Ishikawa (cell line): Measurements from ENCODE around the gene DCTPP1.

ENCODE experiments used
- CREB1 ChIP-seq: IDR thresholded peaks from 2 replicates; pipeline ENCODE4 v1.6.1; 2012; ENCODE audit warnings: low read depth
- EP300 ChIP-seq: IDR thresholded peaks from 2 replicates; pipeline ENCODE4 v1.6.1; 2012; ENCODE audit warnings: borderline replicate concordance
- NFIC ChIP-seq: IDR thresholded peaks from 2 replicates; pipeline ENCODE4 v1.6.1; 2012
- RAD21 ChIP-seq: IDR thresholded peaks from 2 replicates; pipeline ENCODE4 v1.6.1; 2012; ENCODE audit warnings: low read depth
- TAF1 ChIP-seq: IDR thresholded peaks from 2 replicates; pipeline ENCODE4 v1.6.1; 2012; ENCODE audit warnings: low read depth, mild to moderate bottlenecking
- TCF12 ChIP-seq: IDR thresholded peaks from 2 replicates; pipeline ENCODE4 v1.6.1; 2012; ENCODE audit warnings: low read depth
- TEAD4 ChIP-seq: IDR thresholded peaks from 2 replicates; pipeline ENCODE4 v1.6.1; 2012
- TF ChIP-seq, protein P1 (sequence below): IDR thresholded peaks from 2 replicates; pipeline ENCODE4 v1.6.1; 2012
- TF ChIP-seq, protein P2 (sequence below): IDR thresholded peaks from 2 replicates; pipeline ENCODE4 v1.6.1; 2012
- TF ChIP-seq, protein P3 (sequence below): IDR thresholded peaks from 2 replicates; pipeline ENCODE4 v1.6.1; 2012; ENCODE audit warnings: low read depth, mild to moderate bottlenecking

DNA sequence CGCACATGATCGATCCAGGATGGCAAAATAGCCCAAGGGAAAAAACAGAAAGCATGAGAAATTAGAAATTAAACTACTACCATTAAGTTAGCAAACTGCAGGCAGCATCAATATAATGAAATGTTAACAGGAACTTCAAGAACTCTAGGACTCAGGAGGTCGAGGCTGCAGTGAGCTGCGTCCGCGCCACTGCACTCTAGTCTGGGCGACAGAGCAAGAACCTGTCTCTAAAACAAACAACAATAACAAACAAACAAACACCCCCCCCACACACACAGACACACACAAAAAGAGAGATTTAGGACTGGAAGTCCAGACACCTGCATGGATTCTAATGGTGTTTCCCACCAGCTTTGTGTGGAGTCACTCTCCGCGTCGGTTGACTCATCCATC is 16.4 kb upstream of the DCTPP1 start:
- TF ChIP-seq NFIC (no peak), TCF12 (no peak), RAD21 (no peak), TAF1 (no peak), TEAD4 (no peak), EP300 (no peak), CREB1 (no peak)
- TF ChIP-seq, protein P1, sequence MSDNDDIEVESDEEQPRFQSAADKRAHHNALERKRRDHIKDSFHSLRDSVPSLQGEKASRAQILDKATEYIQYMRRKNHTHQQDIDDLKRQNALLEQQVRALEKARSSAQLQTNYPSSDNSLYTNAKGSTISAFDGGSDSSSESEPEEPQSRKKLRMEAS, result no peak
- TF ChIP-seq, protein P2, sequence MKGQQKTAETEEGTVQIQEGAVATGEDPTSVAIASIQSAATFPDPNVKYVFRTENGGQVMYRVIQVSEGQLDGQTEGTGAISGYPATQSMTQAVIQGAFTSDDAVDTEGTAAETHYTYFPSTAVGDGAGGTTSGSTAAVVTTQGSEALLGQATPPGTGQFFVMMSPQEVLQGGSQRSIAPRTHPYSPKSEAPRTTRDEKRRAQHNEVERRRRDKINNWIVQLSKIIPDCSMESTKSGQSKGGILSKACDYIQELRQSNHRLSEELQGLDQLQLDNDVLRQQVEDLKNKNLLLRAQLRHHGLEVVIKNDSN, result no peak
- TF ChIP-seq, protein P3, sequence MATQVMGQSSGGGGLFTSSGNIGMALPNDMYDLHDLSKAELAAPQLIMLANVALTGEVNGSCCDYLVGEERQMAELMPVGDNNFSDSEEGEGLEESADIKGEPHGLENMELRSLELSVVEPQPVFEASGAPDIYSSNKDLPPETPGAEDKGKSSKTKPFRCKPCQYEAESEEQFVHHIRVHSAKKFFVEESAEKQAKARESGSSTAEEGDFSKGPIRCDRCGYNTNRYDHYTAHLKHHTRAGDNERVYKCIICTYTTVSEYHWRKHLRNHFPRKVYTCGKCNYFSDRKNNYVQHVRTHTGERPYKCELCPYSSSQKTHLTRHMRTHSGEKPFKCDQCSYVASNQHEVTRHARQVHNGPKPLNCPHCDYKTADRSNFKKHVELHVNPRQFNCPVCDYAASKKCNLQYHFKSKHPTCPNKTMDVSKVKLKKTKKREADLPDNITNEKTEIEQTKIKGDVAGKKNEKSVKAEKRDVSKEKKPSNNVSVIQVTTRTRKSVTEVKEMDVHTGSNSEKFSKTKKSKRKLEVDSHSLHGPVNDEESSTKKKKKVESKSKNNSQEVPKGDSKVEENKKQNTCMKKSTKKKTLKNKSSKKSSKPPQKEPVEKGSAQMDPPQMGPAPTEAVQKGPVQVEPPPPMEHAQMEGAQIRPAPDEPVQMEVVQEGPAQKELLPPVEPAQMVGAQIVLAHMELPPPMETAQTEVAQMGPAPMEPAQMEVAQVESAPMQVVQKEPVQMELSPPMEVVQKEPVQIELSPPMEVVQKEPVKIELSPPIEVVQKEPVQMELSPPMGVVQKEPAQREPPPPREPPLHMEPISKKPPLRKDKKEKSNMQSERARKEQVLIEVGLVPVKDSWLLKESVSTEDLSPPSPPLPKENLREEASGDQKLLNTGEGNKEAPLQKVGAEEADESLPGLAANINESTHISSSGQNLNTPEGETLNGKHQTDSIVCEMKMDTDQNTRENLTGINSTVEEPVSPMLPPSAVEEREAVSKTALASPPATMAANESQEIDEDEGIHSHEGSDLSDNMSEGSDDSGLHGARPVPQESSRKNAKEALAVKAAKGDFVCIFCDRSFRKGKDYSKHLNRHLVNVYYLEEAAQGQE, result no peak
